ENCODE results near the gene YWHAE. TPM values are rescaled to one million over a fixed set of nuclear protein-coding genes. Genes with fewer than 3 reads are reported as not detected.

Gene YWHAE
- total and polyA plus RNA-seq, 2 of the 4 experiments (the other 2 are of a cell fraction): 358 to 774 TPM

DNA sequence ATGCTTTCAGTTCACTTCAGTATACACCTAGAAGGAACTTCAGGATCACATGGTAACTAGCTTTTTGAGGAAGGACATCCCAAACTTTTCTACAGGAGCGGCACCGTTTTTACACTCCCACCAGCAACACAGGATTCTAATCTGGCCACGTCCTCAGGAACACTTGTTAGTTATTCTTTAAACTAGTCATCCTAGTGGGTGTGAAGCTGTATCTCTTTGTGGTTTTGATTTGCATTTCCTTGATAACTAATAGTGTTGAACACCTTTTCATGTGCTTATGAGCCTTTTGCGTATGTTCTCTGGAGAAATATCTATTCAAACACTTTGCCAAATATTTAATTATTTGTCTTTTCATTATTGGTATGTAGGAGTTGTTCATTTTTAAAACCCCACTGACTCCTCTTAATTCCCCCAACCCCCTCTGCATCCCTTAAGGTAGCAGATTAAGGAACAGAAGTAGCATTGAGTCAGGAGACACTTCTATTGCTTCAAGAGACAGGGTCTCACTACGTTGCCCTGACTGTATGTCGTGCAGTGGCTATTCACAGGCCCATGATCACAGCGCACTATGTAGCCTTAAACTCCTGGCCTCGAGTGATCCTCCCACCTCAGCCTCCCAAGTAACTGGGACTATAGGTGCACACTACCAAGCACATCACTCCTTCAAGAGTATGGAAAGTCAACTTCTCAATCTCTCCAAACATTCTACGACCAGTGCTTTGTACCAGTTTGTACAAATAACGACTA, 25.4 kb downstream of the YWHAE start:
- H3K27me3 ChIP-seq (ENCODE audit: control insufficient read depth, insufficient read depth, low read length): no peaks in the 10 kb centered on the region
- H3K9me1 ChIP-seq (ENCODE audit: insufficient read depth, low read length): peaks cover 38% of the 10 kb centered on the region
- H4K8ac ChIP-seq (ENCODE audit: low read depth in 2 of 2, low read length in 2 of 2): no peak overlapping the region
- dilution Hi-C loops (cut with HindIII; ENCODE audit: low sequenced_read_pairs, unreplicated experiment): no loop called here
- no peak overlapping the region for H2BK5ac ChIP-seq (ENCODE audit: low read depth, low read length, poor library complexity, severe bottlenecking)
- no peak overlapping the region for H4K5ac ChIP-seq (ENCODE audit: low read depth, low read length)
- no peak overlapping the region for H2BK15ac ChIP-seq (ENCODE audit: low read depth, low read length)
- H3K27ac ChIP-seq (ENCODE audit: insufficient read depth, low read length): no peak overlapping the region
- no peak overlapping the region for H3K4me2 ChIP-seq (ENCODE audit: low read depth, low read length)
- H2BK20ac ChIP-seq (ENCODE audit: low read depth, low read length): no peak overlapping the region
- peaks cover 0 to 65% of the 10 kb centered on the region in 2 experiments; a peak in 2 of 4 replicates for H3K79me1 ChIP-seq (ENCODE audit: low read depth in 1 of 2, low read length in 2 of 2)
- BruUV-seq (replicated peaks): no TSS peak
- no peak for DNase-seq
- H2AK5ac ChIP-seq (ENCODE audit: low read depth, low read length): no peak overlapping the region
- no peak overlapping the region for H3K14ac ChIP-seq (replicated peaks; ENCODE audit: low read depth, low read length)
- no peak overlapping the region for H2AFZ ChIP-seq (replicated peaks; ENCODE audit: low read length, poor library complexity)
- intact Hi-C loops (cut with micrococcal nuclease): no loop called here
- peaks cover 28% of the 10 kb centered on the region for H3K4me1 ChIP-seq (ENCODE audit: control insufficient read depth, insufficient read depth, low read length)
- H3K4ac ChIP-seq (ENCODE audit: low read depth, low read length): no peak overlapping the region
- CTCF ChIA-PET: interaction anchor here (2.8 kb wide), 1 partner anchor 9 kb away, joined by 11 read pairs; no protein-coding TSS in a partner anchor
- no peak overlapping the region for H3K4me3 ChIP-seq (ENCODE audit: insufficient read depth, low read depth, low read length)
- in situ Hi-C loops (cut with MboI; ENCODE audit: low sequenced_read_pairs): no loop called here
- H3K56ac ChIP-seq (ENCODE audit: extremely low read depth, insufficient read depth, low read length): no peak overlapping the region
- 100% methylated on average over 2 of the region's 10 CpGs; no CpG with 5 or more reads in 1 of the 2 experiments for WGBS, 2 experiments (ENCODE audit: extremely low coverage in 2 of 2, insufficient read length in 1 of 2)
- H3K23ac ChIP-seq (ENCODE audit: low read depth, low read length): peak overlapping the region; percentile 69; the same call in 1 of the 2 replicates
- H3K9ac ChIP-seq (ENCODE audit: low read depth, low read length): no peak overlapping the region
- H2BK120ac ChIP-seq (ENCODE audit: low read depth, low read length): no peak overlapping the region
- POLR2A ChIA-PET (ENCODE audit: unreplicated experiment): no interaction called here
- H2AK9ac ChIP-seq (replicated peaks; ENCODE audit: low read depth, low read length, poor library complexity): no peak overlapping the region
- H3K9me3 ChIP-seq (ENCODE audit: control insufficient read depth, insufficient read depth, low read length): no peaks in the 10 kb centered on the region
- ATAC-seq (ENCODE audit: low read depth): no peak
- H3K36me3 ChIP-seq (ENCODE audit: control insufficient read depth, insufficient read depth, low read length): peaks cover 14% of the 10 kb centered on the region
- peaks cover 100% of the 10 kb centered on the region for H4K20me1 ChIP-seq (ENCODE audit: insufficient read depth, low read length)
- no peak overlapping the region for H3K18ac ChIP-seq (ENCODE audit: low read depth, low read length)
- H4K91ac ChIP-seq (ENCODE audit: insufficient read depth, low read depth, low read length): no peak overlapping the region
- TF ChIP-seq SMC3 (IDR thresholded peaks at IDR 0.05; ENCODE audit: low read depth, low read length): no peak
- TF ChIP-seq RCOR1 (IDR thresholded peaks at IDR 0.05; ENCODE audit: insufficient replicate concordance, low read length): no peak
- TF ChIP-seq RFX5 (IDR thresholded peaks at IDR 0.05; ENCODE audit: low read depth, low read length): no peak
- TF ChIP-seq, protein P1, sequence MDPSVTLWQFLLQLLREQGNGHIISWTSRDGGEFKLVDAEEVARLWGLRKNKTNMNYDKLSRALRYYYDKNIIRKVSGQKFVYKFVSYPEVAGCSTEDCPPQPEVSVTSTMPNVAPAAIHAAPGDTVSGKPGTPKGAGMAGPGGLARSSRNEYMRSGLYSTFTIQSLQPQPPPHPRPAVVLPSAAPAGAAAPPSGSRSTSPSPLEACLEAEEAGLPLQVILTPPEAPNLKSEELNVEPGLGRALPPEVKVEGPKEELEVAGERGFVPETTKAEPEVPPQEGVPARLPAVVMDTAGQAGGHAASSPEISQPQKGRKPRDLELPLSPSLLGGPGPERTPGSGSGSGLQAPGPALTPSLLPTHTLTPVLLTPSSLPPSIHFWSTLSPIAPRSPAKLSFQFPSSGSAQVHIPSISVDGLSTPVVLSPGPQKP (IDR thresholded peaks at IDR 0.05; ENCODE audit: borderline replicate concordance, low read depth, low read length): no peak
- TF ChIP-seq CHD1 (IDR thresholded peaks at IDR 0.05; ENCODE audit: low read depth, low read length): no peak
- TF ChIP-seq NFE2L2 (IDR thresholded peaks at IDR 0.05; ENCODE audit: low read depth, low read length): no peak
- TF ChIP-seq MAFK (IDR thresholded peaks at IDR 0.05; ENCODE audit: low read depth, low read length): no peak
- TF ChIP-seq MAZ (IDR thresholded peaks at IDR 0.05; ENCODE audit: borderline replicate concordance, low read depth, low read length): no peak
- no peak for TF ChIP-seq FOS (IDR thresholded peaks at IDR 0.05; ENCODE audit: low read depth, low read length)
- TF ChIP-seq BHLHE40 (IDR thresholded peaks at IDR 0.05; ENCODE audit: low read depth, low read length): no peak
- TF ChIP-seq, protein P2, sequence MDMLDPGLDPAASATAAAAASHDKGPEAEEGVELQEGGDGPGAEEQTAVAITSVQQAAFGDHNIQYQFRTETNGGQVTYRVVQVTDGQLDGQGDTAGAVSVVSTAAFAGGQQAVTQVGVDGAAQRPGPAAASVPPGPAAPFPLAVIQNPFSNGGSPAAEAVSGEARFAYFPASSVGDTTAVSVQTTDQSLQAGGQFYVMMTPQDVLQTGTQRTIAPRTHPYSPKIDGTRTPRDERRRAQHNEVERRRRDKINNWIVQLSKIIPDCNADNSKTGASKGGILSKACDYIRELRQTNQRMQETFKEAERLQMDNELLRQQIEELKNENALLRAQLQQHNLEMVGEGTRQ (IDR thresholded peaks at IDR 0.05; ENCODE audit: low read depth, low read length): no peak
- TF ChIP-seq CEBPB (IDR thresholded peaks at IDR 0.05; ENCODE audit: low read depth, low read length): no peak
- TF ChIP-seq RAD21 (IDR thresholded peaks at IDR 0.05; ENCODE audit: low read length): no peak
- TF ChIP-seq, protein P3, sequence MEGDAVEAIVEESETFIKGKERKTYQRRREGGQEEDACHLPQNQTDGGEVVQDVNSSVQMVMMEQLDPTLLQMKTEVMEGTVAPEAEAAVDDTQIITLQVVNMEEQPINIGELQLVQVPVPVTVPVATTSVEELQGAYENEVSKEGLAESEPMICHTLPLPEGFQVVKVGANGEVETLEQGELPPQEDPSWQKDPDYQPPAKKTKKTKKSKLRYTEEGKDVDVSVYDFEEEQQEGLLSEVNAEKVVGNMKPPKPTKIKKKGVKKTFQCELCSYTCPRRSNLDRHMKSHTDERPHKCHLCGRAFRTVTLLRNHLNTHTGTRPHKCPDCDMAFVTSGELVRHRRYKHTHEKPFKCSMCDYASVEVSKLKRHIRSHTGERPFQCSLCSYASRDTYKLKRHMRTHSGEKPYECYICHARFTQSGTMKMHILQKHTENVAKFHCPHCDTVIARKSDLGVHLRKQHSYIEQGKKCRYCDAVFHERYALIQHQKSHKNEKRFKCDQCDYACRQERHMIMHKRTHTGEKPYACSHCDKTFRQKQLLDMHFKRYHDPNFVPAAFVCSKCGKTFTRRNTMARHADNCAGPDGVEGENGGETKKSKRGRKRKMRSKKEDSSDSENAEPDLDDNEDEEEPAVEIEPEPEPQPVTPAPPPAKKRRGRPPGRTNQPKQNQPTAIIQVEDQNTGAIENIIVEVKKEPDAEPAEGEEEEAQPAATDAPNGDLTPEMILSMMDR (conservative IDR thresholded peaks at IDR 0.05; ENCODE audit: low read depth, low read length): no peak
- no peak for TF ChIP-seq MXI1 (IDR thresholded peaks at IDR 0.05; ENCODE audit: borderline replicate concordance, low read depth, low read length)
